HG02840 (cell line): ENCODE results near the gene HEPHL1.

Experiments
- ATAC-seq: cut with Tn5 transposase; IDR thresholded peaks from one replicate; pipeline ENCODE4 v1.9.1; 2021; ENCODE audit warnings: mild to moderate bottlenecking, moderate library complexity, moderate number of reproducible peaks; ENCODE audit not compliant: unreplicated experiment, low FRiP score

Gene HEPHL1

DNA sequence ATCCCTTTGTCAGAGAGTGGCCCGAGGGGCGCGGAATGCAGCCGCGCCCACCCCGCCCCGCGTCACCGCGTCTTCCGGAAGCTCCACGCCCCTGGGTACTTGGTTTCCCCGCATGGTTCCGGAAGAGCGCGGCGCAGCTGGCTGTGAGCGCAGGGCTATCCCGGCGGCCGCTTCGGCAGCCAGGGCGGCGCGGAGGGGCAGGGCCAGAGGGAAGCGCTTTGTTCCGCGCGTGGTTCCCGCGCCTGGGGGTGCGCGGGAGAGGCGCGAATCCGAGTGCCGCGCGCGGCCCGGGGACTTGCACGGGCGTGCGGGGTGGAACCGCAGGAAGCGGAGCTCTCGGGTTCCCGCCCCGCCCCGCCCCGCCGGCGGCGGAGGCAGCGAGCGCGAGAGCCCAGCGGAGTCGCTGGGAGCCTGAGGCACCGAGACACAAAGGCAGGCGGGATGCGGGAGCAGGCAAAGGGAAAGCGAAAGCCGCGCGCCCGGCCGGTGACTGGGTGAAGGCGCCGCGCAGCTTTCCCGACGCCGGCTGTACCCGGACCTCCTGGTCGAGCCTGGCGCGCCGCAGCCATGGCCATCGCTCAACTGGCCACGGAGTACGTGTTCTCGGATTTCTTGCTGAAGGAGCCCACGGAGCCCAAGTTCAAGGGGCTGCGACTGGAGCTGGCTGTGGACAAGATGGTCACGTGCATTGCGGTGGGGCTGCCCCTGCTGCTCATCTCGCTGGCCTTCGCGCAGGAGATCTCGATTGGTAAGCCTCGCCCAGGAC, 107.8 kb downstream of the HEPHL1 start, which contains the start of gene PANX1:
TSS of gene PANX1 (plus strand) at position 96 of the 766 bp plus-strand sequence. CDS start at position 568, 472 bp downstream.
- peak; percentile 87 for ATAC-seq

DNA sequence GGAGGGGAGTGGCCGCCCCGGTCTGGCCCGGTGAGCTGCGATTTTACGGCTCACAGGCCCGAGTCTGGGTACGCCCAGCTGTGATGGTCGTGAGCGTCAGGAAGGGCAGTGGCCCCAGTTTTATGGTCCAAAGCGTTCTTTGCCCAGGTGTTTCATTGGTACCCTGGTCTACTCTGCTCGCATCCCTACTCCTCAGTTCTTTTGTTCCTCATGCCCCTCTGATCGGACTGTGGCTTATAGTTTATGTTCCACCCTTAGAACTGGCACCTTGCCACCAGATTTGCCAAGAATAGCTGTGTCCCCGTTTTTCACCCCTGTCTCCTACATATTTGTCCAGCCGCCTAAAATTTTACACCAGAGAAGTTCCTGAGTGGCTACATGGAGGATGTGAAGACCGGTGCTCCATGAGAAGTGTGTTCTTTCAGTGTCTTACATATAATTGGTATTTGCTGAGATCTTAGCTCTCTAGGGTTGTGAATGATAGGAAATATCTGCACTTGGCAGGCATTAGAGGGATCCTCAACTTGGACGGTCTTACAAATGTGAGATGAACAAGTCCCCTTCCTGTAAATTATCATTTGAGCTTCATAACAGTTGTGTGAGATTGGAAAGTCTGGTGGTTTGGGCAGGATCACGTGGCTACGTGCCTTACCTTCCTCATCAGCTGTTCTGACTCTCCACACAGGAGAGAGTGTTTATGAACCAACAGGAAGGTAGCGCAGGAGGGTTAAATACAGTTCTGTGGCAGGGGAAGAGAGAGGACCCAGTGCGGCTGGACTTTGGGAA, 108.6 kb downstream of the HEPHL1 start:
- no peak for ATAC-seq

DNA sequence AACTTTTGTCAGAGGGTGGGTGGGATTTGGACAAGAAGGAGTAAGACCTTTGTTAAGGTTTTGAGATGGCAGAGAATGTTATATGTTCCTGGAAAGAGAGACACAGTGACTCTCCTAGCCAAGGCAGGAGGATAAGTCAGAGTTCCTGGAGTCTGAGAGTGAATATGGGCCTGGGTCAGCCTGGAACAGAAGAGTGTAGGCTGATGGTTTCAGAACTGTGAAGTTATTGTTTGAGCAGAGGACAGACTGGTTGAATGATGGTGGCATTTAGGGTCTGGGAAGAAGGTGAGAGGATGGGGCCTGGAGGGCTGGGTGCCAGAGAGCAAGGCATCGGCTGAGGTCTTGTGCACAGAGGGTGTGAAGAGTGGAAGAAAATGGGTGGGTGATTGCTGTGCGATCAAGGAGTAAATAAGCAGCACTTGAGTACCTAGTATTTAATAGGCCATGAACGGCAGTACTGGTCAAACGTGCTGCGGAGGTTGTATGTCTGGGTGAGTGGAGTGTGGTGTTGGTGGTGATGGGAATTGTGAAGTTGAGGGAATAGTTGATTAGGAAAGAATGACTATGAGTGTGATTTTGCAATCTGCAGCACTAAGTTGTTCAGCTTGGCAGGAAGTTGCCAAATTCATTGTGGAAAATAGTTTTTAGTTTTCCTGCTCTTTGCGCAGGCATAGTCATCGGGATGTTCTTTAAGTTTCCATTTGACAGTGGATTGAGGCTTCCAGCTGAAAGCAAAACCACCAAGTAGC, 109.3 kb downstream of the HEPHL1 start:
- no peak for ATAC-seq

DNA sequence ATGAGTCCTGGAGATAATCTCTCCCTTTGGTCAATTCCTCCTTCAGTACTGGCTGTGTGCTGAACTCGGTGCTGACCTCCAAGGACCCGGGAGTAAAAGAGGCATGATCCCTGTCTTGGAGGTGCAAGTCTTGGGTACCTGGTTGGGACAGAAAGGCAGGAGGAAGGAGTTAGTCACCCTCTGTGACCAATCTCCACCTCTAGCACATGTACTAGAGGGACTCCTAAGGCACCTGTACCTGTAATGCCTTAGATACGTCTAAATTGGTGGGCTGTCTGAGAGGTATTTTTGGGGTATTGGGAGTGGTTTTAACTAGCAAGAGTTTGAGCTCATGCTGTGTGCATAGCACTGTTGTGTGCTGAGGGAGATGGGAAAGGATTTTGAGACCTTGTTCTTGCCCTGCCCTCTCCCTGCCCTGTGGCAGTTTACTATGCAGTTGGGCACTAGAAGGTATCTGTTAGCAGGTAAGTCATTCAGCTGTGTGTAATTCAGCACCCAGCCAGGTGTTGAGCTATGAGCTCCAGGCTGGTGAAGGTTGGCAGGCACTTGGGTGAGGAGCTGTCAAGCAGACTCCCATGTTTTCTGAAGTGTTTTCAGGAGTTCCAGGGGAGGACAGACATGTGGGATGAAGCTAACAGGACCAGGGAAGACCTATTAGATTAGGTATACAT, 110.0 kb downstream of the HEPHL1 start:
- no peak for ATAC-seq

DNA sequence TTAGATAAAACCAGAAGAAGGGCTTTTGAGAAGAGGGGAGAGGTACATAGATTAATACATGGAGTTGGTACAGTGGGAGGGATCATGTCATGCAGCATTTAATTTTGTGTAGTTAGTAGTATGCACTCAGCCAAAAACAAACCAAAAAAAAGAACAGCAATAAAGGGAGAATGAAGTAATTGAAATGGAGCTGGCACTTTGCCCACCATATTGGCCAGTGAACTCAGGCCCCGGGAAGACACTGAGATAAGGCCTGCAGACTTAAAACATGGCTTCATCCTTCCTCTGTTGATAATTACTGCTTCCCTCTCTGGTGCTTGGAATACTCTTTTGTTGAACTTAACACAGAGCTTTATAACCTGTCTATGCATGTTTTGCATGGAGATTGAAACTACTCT, 110.6 kb downstream of the HEPHL1 start:
- no peak for ATAC-seq

DNA sequence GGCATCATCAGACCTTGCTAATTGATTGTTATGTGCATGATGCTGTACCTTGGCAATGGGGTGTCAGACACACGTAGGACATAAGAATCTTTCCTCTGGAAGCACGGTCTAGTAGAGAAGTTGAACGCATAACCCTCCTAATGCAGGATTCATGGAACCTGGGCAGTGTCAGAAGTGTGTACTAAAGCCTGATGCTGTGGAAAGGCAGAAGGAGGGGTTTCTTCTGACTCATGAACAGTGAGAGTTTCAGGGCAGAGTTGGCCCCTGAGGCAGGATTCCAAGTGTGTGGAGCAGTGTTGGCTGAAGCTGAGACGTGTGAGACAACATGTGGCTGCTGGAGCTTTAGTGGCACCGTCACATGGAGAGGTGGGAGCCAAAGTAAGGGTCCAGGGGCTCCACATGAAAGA, 111.0 kb downstream of the HEPHL1 start:
- no peak for ATAC-seq

DNA sequence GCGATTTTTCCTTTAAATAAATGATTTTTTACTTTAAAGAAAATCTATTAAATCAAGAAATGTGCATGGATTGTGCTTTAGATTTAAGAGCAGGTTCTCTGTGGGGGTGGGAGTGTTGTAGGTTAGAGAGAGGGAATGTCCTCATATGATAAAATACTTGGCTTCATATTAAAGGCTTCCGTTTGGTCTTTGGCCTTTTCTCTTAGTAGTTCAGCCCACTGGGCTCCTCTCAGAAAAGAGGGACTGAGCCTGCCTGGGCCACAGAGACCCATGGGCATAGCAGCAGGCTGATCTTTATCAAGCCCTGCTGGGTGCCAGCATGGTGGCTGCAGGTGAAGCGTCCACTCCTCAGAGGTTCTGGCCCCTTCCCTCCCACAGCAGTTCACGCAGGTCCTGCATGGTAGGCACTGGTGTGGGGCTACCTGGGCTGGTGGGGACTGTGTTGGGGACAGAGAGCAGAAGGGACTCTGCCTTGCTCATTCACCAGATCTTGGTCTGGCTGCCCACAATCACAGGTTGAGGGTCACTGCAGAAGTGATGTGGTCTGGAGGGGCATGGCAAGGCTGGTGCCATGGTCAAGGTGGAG, 111.8 kb downstream of the HEPHL1 start:
- no peak for ATAC-seq

DNA sequence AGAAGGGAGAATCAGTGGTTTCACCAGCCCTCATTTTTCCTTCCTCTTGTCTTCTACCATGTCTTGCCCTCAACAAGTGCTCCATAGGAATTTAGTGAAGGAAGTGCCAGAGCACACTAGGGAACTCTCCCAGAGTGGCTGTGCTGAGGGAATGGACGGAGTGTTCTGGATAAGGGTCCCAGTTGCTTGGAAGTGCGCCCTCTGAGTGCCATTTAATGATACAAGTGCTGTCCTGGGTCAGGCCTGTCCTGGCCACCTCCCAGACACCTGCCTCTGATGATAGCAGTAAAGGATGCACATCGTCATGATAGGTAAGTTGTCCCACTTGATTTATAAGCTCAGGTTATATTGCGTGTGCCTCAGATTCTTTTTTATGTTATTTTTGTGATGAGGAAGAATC, 112.6 kb downstream of the HEPHL1 start:
- no peak for ATAC-seq

DNA sequence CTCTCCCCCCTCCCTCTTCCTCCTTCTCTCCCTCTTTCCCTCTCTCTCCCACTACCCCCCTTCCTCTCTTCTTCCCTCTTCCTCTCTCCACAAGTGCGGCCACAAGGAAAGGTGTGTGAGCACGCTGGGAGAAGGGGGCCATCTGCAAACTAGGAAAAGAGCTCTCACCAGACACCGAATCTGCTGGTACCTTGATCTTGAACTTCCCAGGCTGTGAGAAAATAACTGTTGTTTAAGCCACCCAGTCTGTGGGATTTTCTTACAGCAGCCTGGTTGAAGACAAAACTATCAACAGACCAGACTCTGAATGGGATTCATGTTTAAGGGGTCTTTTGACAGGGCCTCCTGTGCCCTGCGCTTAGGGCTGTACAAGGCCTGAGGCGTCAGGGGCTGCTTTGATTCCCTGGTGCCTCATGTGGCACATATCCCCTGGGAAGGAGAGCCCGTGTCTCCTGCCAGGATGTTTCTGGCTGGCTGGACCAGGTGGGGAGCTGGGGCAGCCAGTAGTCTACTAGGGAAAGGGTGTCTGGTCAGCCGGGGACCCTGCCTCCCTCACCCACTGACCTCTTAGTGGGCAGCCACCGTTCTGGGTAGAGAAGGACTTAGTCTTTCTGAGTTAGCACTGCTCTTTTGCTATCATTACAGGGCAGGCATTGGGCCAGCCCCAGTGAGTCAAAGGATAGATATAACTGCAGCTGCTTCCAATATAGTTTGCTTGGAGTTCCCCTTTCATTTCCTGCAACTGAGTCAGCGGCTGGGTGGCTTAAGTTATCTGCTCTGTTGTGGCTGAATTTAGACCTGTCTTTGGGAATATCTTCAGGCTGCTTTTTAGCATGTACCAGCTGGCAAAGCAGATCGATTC, 113.7 kb downstream of the HEPHL1 start:
- no peak for ATAC-seq

DNA sequence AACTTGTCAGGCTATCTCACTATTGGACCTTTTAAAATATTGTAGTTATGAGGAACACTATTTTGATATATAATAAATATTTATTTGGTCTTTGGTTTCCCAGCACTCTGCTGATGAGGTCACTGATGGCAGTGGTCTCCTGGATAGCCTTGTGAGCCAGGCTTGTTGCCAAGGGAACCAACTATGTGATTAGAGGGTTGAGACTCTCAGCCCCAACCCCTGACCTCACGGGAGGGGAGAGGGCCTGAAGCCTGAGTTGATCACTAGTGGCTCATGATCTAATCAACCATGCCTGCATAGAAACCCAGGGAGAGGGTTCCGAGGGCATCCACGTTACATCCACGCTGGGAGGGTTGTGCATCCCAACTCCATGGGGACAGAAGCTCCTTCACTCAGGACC, 118.3 kb downstream of the HEPHL1 start:
- ATAC-seq, result no peak

DNA sequence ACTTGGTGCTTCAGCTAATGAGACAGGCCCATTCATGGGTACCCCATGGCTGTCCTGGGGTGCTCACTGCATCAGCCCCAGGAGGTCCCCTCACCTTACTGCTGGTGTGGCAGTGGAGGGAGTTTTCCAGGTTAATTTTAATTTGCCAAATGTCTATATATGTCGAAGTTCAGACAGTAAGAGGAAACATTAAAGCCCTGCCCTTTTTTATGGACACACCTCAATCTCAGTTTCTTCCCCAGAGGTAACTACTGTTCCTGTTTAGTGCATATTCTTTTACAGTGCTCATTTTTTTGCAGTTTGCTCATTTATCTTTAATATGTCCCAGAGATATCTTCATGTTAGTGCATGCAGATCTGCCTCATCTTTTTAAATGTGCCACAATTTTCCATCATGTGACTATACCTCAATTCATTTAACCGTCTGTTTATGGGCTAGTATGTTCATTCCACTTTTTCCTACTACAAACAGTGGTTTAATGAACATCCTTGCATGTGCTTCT, 119.1 kb downstream of the HEPHL1 start:
- ATAC-seq, result no peak

DNA sequence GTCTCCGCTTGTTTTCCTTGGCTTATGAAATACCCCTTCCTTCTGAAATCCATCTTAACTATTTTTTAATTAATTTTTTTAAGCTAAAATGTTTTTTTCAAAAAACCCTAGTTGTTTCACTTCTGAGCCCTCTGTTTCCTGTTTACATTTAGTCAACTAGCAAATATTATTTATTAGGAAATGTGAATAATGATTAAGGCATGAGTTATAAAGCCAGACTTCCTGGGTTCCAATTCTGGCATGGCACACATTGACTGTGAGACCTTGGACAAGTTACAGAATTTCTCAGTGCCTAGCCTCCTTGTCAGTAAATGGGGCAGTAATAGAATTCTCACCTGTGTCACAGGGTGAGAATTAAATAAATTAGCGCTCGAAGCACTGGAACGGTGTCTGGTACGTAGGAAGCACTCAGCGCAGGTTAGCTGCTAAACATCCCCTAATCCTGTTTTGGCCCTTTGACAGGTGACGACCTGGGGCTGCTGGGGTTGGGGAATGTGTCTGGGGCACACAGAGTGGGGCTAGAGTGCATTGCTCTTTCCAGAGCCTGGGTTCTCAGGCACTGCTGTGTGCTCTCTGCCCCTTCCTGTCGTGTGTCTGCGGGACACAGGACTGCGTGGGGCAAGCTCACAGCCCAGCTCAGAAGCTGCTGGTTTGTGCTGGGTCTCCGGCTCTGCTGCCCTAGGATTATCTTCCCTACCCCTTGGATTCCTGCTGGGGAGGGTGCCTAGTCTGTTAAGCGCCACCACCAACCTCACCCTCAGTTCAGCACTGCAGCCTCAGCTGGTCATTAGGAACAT, 120.6 kb downstream of the HEPHL1 start:
- no peak for ATAC-seq

DNA sequence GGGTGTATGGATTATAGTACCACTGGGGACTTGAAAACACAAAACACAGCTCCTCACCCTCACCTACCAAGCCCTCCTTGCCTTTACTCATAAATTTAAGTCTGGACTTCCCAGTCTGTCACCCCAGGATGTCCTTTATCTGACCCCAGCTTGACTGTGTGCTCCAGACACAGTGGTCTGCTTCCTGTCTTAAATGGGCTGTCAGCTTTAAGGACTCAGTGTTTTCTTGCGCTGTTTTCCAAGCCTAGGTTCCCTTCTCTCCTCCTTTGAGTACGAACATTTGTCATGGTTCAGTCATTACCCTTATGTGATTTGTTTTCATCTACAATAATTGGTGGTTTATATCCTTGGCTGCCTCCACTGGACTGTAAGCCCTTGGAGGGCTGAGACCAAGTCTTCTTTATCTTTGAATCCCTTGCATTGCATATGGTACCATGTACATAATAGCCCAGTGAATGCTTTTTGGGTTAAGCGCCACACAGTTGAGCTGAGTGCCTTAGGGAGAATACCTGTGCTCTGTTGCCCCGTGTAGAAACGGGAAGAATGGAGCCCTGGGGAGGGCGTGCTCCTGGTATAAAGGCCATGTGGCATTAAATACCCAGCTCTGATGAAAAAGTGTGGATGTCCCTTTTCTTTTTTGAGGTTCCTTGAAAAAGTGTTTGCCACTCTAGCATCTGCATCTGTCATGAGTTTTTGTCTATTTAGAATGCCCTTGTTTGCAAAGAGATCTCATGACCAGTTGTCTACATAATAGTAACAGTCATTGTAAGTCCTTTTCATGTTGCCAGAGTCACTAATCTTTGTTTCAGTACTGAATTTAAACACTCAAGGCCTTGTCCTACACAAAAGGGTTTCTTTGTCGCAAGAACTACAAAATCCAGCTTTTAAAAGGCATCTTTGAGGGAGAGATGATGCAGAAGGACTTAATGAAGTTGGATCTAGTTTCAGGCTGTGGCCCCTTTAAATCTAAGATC, 121.4 kb downstream of the HEPHL1 start:
- ATAC-seq, result no peak

DNA sequence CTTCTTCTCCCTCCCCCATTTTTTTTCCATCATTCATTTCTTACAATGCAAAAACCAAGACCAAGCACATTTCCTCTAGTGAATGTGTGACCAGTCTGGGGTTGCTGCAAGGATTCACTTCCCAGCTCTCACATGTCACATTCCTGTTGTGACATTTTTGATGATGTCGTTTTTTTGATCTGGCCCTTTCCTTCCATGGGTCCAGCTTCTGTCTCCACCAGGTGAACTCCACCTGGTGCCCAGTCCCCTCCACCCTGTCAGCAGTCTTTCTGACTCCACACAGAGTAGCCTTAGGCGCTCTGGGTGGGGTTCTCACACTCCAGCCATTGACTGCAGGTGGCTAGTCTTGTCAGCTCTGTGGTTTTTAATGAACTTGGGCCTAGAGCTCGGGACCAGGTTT, 123.1 kb downstream of the HEPHL1 start:
- ATAC-seq, result no peak

DNA sequence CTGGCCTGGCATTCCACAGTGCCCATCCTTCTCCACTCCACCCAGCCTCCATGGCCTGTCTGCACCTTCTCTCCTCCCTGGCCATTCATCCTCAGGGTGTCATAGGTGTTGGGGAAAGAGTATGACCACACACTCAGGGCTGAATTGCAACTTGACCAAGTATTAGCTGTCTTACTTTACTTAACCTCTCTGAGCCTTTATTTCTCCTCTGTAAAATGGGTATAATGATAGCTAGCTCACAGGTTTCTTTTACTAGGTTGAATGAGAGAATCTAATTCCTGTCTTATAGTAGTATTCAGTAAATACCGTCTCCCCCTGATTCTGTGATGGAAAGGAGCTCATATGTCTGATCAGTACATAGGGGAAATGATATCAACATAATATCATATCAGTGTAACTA, 123.5 kb downstream of the HEPHL1 start:
- no peak for ATAC-seq

DNA sequence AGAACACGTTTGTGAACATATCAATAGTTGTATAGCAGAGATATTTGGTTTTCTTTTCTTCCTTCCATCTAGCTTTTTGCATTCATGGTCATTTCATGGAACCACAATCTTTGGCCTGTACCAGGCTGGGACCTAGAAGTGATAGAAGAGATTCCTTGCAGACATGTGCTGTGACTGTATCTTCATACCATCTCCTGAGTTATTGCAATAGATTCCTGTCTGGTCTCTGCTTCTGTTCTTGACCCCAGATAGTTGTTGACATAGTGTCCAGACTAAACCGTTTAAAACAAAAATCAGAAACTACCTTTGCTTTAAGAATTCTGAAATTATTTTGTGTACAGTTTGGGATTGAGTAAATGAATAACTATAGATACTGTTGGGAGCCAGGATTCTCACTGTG, 124.3 kb downstream of the HEPHL1 start:
- ATAC-seq, result no peak

DNA sequence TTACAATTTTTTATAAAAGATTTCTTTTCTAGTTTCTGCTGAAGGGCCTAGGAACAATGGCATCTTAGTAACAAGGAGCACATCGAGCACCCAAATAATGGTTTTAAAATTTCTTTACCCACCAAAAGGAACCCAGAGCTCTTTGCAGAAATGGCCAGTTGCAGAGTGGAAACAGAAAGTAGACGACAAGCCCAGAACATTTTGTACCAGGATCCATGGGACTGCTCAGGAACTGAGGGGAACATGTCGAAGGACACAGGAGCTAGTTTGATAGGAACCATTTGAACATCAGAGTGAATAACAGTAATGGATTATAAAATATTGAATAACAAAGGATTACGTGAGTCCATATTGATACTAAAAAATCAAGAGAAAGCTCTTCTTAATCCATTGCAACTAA, 124.8 kb downstream of the HEPHL1 start:
- ATAC-seq, result no peak
